GM21723 (cell line): ENCODE measurements around the gene RYR2.
"Not testable (repeated sequence)": the region's sequence is repeated elsewhere in the genome, so short reads cannot be mapped to it uniquely, and the experiment has no call there.

ENCODE experiments used
- ATAC-seq: cut with Tn5 transposase; IDR thresholded peaks from one replicate; pipeline ENCODE4 v1.9.1; 2021; ENCODE audit warnings: mild to moderate bottlenecking, moderate library complexity; ENCODE audit not compliant: unreplicated experiment

The RYR2 gene

DNA sequence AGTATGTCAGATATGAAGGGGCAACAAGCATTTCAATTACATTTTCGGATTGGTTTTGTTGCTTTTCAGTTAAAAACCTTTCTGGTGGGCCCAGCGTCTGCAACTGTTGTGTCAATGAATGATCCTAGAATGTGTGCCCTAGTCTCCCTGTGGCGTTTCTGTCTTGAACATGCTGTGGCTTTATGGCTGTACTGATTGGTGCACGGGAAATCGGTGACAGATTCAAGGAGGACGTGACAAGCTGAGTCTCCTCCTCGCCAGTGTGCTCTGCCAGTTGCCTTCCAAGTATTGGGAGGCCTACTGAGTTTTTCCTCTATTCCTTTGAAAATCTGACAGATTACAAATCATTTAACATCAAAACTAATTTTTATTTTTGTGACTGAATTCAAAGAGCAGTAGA is 721.2 kb downstream of the RYR2 start:
- ATAC-seq = no peak

GRCh38 chr1:237763751-237764150 is 721.8 kb downstream of the RYR2 start:
- ATAC-seq = no peak

GRCh38 chr1:237769916-237770315 is 727.9 kb downstream of the RYR2 start:
- ATAC-seq = no peak

DNA sequence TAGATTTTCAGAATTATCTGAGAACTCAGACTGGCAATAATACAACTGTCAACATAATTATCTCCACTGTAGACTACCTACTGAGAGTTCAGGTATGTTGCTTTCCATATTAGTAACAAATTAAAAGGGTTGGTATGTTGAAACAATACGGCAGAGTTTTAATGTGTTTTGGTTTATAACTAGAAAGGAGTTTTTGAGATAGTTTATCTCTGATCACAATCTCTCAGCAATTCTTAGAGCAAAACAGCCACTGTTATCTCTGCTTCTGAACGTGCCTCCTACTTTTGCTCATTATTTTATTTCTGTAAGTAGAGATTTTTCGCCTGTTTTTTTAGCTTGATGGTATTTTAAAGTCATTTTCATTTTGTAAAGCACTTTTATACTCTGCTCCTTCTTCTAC is 730.0 kb downstream of the RYR2 start:
- ATAC-seq = no peak

GRCh38 chr1:237774246-237774645 is 732.3 kb downstream of the RYR2 start:
- ATAC-seq = no peak

GRCh38 chr1:237779356-237779755 is 737.4 kb downstream of the RYR2 start:
- no peak for ATAC-seq

- ATAC-seq = no peak
Observed at GRCh38 chr1:237786066-237786719, 744.2 kb downstream of the RYR2 start.

GRCh38 chr1:237788069-237788468 is 746.1 kb downstream of the RYR2 start:
- no peak for ATAC-seq

DNA sequence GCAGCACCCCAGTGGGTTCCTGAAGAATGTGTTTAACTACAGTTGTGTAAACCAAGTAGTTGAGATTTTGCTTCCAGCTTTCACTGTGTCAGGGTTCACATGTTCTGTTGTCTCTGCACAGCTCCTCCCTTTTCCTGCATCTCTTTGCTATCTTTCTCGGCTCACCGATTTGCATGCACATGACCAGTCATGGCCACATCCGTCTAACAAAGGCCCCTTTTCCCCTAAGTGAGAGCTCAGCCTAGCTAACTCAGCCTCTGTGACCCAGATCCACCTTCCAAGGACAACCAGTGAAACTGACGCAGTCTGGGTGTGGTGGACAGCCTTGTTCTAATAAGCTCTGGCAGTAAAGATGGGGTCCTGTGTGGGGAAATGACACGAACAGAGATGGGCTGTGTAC is 747.6 kb downstream of the RYR2 start:
- ATAC-seq = no peak

GRCh38 chr1:237791592-237791991 is 749.6 kb downstream of the RYR2 start:
- no peak for ATAC-seq

- ATAC-seq = no peak
Observed at GRCh38 chr1:237792149-237792548, 750.2 kb downstream of the RYR2 start.

GRCh38 chr1:237792726-237793125 is 750.7 kb downstream of the RYR2 start:
- ATAC-seq = no peak

DNA sequence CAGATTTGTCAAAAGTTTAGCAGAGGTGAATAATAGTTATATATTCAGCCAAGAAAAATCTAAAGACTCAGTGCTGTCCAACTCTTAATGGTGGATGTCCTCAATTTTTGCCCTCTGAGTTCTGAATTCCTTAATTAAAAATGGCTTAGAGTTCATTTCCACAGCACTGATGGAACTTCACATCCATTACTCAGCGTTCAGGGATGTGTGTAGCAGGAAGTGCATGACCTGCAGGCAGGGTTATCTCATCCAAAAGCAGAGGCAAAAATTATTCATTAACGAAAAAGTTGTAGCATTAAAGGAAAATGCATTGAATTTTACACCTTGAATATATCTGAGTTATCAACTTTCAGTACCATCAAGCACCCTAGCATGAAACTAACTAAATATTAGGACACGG is 752.1 kb downstream of the RYR2 start:
- no peak for ATAC-seq

DNA sequence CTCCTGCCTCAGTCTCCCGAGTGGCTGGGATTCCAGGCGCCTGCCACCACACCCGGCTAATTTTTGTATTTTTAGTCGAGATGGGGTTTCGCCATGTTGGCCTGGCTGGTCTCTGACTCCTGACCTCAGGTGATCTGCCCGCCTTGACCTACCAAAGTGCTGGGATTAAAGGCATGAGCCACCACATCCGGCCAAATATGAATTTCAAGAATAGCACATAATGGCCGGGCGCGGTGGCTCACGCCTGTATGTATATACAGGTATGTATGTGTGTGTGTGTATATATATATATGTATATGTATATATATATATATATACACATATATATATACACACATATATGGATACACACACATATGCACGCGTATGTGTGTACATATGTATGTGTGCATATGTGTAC is 753.6 kb downstream of the RYR2 start:
- ATAC-seq = no peak

DNA sequence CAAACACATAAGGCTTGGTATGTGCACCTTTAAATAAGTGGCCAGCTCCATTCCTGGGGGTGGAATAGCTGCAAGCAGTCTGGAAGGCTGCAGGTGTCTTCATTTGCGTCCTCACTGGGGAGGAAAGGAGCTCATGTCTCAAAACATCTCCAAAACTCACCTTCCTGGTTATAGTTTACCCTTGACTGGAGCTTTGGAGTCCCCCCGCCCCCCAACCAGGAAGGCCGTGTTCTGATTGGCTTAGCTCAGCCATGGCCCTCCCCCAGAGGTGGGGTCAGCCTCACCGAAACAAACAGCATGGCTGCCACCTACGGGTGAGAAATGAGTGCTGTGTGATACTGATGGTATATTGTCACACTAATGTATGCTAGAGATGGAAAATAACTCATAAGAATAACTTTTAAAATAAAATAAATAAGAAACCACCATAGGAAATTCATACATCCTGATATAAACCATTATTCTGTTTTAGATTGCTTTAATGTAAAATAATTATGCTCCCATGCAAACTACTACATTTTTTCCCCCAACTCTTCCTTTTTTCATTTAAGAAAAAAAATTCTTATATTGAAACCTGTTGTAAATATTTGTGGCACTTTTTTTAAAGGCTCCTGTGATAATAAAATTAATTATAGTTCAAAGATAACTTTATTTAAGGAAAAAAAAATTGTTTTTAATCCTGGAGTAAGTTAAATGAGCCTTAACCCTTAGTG is 757.9 kb downstream of the RYR2 start:
- peak; percentile 90 for ATAC-seq

GRCh38 chr1:237804516-237804915 is 762.5 kb downstream of the RYR2 start:
- no peak for ATAC-seq

- ATAC-seq = no peak
Observed at GRCh38 chr1:237809099-237809498, 767.1 kb downstream of the RYR2 start.

GRCh38 chr1:237811633-237812032 is 769.6 kb downstream of the RYR2 start:
- ATAC-seq = no peak

DNA sequence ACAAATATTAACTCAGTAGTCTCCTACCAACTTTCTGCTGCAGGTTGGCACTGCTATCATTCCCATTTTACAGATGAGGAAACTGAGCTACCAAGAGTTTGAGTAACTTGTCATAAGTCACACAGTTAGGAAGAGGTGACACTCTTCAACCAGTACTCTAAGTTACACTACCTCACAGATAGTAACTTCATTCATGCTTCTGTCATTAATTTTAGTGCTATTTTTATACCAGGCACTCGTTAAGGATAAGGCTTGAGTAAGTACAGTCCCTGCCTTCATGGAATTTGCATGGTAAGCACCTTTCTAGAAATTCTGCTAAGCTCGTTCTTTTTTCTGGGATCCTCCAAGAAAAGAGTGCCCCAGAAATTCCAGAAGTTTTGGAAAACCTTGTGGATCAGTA is 770.1 kb downstream of the RYR2 start:
- no peak for ATAC-seq

DNA sequence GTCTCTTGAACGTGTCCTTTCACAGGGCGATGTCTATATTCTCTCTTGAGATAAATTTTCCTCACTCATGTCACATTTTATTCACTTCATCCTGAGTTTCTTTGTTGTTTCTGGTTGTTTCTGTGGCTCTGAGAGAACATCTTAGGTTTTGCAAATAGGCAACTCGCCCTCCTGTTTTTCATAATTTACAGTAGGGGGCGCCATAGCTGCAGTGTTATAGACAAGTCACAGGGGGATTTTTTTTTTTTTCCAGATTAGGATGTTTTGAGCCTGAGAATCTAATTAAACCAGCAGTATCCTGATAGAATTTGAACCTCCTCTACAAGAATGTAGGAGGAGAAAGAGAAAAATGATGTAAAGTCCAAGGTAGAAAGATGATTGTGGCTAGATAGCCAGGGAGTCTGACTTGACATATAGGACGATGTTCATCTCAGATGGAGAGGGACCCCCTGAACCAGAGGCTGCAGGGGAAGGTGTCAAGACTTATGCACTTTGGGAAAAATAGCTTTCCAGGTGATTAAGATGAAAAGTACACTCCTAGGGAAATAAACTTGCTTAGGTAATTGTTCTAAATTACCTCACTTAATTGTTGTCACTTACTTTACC is 772.4 kb downstream of the RYR2 start:
- ATAC-seq = no peak

GRCh38 chr1:237817277-237817676 is 775.3 kb downstream of the RYR2 start:
- ATAC-seq = no peak

DNA sequence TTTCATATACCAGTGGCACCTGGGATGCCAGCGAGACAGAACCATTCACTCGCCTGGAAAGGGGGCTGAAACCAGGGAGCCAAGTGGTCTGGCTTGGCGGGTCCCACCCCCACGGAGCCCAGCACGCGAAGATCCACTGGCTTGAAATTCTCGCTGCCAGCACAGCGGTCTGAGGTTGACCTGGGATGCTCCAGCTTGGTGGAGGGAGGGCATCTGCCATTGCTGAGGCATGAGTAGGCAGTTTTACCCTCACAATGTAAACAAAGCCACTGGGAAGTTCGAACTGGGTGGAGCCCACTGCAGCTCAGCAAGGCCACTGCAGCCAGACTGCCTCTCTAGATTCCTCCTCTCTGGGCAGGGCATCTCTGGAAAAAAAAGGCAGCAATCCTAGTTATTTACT is 778.6 kb downstream of the RYR2 start:
- ATAC-seq = not testable (repeated sequence)
